ENCODE measurements around the gene ARHGAP35.

ARHGAP35 gene

GRCh38 chr19:46818812-46819211 lies 42.0 kb upstream of the ARHGAP35 start:
- TF ChIP-seq RAD21 (IDR thresholded peaks at IDR 0.05; ENCODE audit: low read depth) (no peak), MAX (IDR thresholded peaks at IDR 0.05) (no peak), REST (IDR thresholded peaks at IDR 0.05; ENCODE audit: low read depth) (no peak), ZBTB7A (IDR thresholded peaks at IDR 0.05; ENCODE audit: low read depth) (no peak), CREB1 (IDR thresholded peaks at IDR 0.05; ENCODE audit: low read depth) (no peak), YY1 (IDR thresholded peaks at IDR 0.05; ENCODE audit: low read depth) (no peak), USF1 (IDR thresholded peaks at IDR 0.05) (no peak), EGR1 (IDR thresholded peaks at IDR 0.05) (no peak), TAF1 (IDR thresholded peaks at IDR 0.05; ENCODE audit: low read depth) (no peak), NFIC (IDR thresholded peaks at IDR 0.05) (no peak), CEBPB (IDR thresholded peaks at IDR 0.05) (no peak), FOXM1 (IDR thresholded peaks at IDR 0.05; ENCODE audit: borderline replicate concordance, low read depth) (no peak), EP300 (IDR thresholded peaks at IDR 0.05; ENCODE audit: borderline replicate concordance) (no peak)

GRCh38 chr19:46821512-46822409 lies 39.0 kb upstream of the ARHGAP35 start:
- no peak for TF ChIP-seq EGR1 (IDR thresholded peaks at IDR 0.05)
- no peak for TF ChIP-seq ZBTB7A (IDR thresholded peaks at IDR 0.05; ENCODE audit: low read depth)
- TF ChIP-seq CREB1 (IDR thresholded peaks at IDR 0.05; ENCODE audit: low read depth) = no peak
- no peak for TF ChIP-seq NFIC (IDR thresholded peaks at IDR 0.05)

- no peak for TF ChIP-seq ZBTB7A (IDR thresholded peaks at IDR 0.05; ENCODE audit: low read depth)
- no peak for TF ChIP-seq MAX (IDR thresholded peaks at IDR 0.05)
- no peak for TF ChIP-seq CREB1 (IDR thresholded peaks at IDR 0.05; ENCODE audit: low read depth)
- TF ChIP-seq EGR1 (IDR thresholded peaks at IDR 0.05) = no peak
- no peak for TF ChIP-seq NFIC (IDR thresholded peaks at IDR 0.05)
- TF ChIP-seq FOXM1 (IDR thresholded peaks at IDR 0.05; ENCODE audit: borderline replicate concordance, low read depth) = no peak
- TF ChIP-seq RAD21 (IDR thresholded peaks at IDR 0.05; ENCODE audit: low read depth) = no peak
- TF ChIP-seq EP300 (IDR thresholded peaks at IDR 0.05; ENCODE audit: borderline replicate concordance) = no peak
Observed at GRCh38 chr19:46823049-46823448, 37.7 kb upstream of the ARHGAP35 start.

- TF ChIP-seq YY1 (IDR thresholded peaks at IDR 0.05; ENCODE audit: low read depth) = no peak
- TF ChIP-seq REST (IDR thresholded peaks at IDR 0.05; ENCODE audit: low read depth) = no peak
- no peak for TF ChIP-seq EP300 (IDR thresholded peaks at IDR 0.05; ENCODE audit: borderline replicate concordance)
- TF ChIP-seq RAD21 (IDR thresholded peaks at IDR 0.05; ENCODE audit: low read depth) = no peak
- no peak for TF ChIP-seq FOXM1 (IDR thresholded peaks at IDR 0.05; ENCODE audit: borderline replicate concordance, low read depth)
- no peak for TF ChIP-seq NFIC (IDR thresholded peaks at IDR 0.05)
- no peak for TF ChIP-seq ZBTB7A (IDR thresholded peaks at IDR 0.05; ENCODE audit: low read depth)
- TF ChIP-seq CREB1 (IDR thresholded peaks at IDR 0.05; ENCODE audit: low read depth) = no peak
- TF ChIP-seq EGR1 (IDR thresholded peaks at IDR 0.05) = no peak
- TF ChIP-seq MAX (IDR thresholded peaks at IDR 0.05) = no peak
- TF ChIP-seq CEBPB (IDR thresholded peaks at IDR 0.05) = no peak
- no peak for TF ChIP-seq TCF12 (IDR thresholded peaks at IDR 0.05; ENCODE audit: low read depth)
- TF ChIP-seq USF1 (IDR thresholded peaks at IDR 0.05) = no peak
- TF ChIP-seq TAF1 (IDR thresholded peaks at IDR 0.05; ENCODE audit: low read depth) = no peak
- no peak for TF ChIP-seq TEAD4 (IDR thresholded peaks at IDR 0.05)
Observed at GRCh38 chr19:46824890-46825730, 35.7 kb upstream of the ARHGAP35 start.

- TF ChIP-seq RAD21 (IDR thresholded peaks at IDR 0.05; ENCODE audit: low read depth) = no peak
- TF ChIP-seq CEBPB (IDR thresholded peaks at IDR 0.05) = no peak
- TF ChIP-seq ZBTB7A (IDR thresholded peaks at IDR 0.05; ENCODE audit: low read depth) = no peak
- no peak for TF ChIP-seq TEAD4 (IDR thresholded peaks at IDR 0.05)
- TF ChIP-seq YY1 (IDR thresholded peaks at IDR 0.05; ENCODE audit: low read depth) = no peak
- TF ChIP-seq CREB1 (IDR thresholded peaks at IDR 0.05; ENCODE audit: low read depth) = no peak
- TF ChIP-seq USF1 (IDR thresholded peaks at IDR 0.05) = no peak
- TF ChIP-seq FOXM1 (IDR thresholded peaks at IDR 0.05; ENCODE audit: borderline replicate concordance, low read depth) = no peak
- TF ChIP-seq TAF1 (IDR thresholded peaks at IDR 0.05; ENCODE audit: low read depth) = no peak
- TF ChIP-seq MAX (IDR thresholded peaks at IDR 0.05) = no peak
- TF ChIP-seq REST (IDR thresholded peaks at IDR 0.05; ENCODE audit: low read depth) = no peak
- TF ChIP-seq NFIC (IDR thresholded peaks at IDR 0.05) = no peak
- TF ChIP-seq TCF12 (IDR thresholded peaks at IDR 0.05; ENCODE audit: low read depth) = no peak
- TF ChIP-seq EGR1 (IDR thresholded peaks at IDR 0.05) = no peak
- TF ChIP-seq EP300 (IDR thresholded peaks at IDR 0.05; ENCODE audit: borderline replicate concordance) = no peak
Observed at GRCh38 chr19:46825731-46826055, 35.1 kb upstream of the ARHGAP35 start.

Data from Ishikawa (cell line).